D721Med (cell line): ENCODE results near the gene MYH7B.

Experiments used
- DNase-seq: peaks from one replicate; pipeline ENCODE4 v3.0.0; 2011; ENCODE audit warnings: low spot score; ENCODE audit not compliant: insufficient read length
- FAIRE-seq: peaks from 2 replicates; lab custom pipeline; 2011; peaks lifted over from hg19 to GRCh38; lab: Jason Lieb, UNC
- TF ChIP-seq, protein P1 (sequence below): IDR thresholded peaks from 2 replicates; pipeline ENCODE4 v1.5.1; 2012; ENCODE audit warnings: mild to moderate bottlenecking, control low read depth; ENCODE audit not compliant: insufficient read depth; ENCODE audit errors: missing control alignments

Gene MYH7B

GRCh38 chr20:34952671-34953070 is 3.0 kb upstream of the MYH7B start:
- TF ChIP-seq, protein P1, sequence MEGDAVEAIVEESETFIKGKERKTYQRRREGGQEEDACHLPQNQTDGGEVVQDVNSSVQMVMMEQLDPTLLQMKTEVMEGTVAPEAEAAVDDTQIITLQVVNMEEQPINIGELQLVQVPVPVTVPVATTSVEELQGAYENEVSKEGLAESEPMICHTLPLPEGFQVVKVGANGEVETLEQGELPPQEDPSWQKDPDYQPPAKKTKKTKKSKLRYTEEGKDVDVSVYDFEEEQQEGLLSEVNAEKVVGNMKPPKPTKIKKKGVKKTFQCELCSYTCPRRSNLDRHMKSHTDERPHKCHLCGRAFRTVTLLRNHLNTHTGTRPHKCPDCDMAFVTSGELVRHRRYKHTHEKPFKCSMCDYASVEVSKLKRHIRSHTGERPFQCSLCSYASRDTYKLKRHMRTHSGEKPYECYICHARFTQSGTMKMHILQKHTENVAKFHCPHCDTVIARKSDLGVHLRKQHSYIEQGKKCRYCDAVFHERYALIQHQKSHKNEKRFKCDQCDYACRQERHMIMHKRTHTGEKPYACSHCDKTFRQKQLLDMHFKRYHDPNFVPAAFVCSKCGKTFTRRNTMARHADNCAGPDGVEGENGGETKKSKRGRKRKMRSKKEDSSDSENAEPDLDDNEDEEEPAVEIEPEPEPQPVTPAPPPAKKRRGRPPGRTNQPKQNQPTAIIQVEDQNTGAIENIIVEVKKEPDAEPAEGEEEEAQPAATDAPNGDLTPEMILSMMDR = no peak
- FAIRE-seq (no peak), DNase-seq (no peak)

- FAIRE-seq = no peak
- TF ChIP-seq, protein P1 = no peak
- DNase-seq = no peak
Observed at GRCh38 chr20:34953960-34954359, 1.7 kb upstream of the MYH7B start.

GRCh38 chr20:34954904-34955230 is 801 bp upstream of the MYH7B start:
- no peak for FAIRE-seq
- TF ChIP-seq, protein P1 = no peak
- DNase-seq = no peak

DNA sequence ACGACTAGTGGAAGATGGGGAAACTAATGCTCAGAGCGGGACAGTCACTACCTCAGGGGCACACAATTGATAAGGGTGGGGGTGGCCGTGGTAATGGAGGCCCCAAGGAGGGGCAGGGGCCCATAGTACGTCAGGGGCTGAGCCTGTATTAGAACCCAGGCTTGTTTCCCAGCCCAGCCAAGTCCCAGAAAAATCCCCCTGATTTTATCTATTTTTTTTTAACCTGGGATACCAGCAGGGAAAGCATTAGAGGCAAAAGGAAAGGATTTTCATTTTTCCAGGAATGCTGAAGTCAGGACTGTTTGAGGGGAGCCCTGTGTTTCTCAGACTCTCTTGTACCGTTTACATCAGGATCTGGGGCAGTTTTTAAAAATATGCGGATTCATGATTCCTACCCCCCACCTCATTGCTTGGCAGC is 382 bp downstream of the MYH7B start:
- FAIRE-seq (no peak), DNase-seq (no peak)
- TF ChIP-seq, protein P1 = no peak

DNA sequence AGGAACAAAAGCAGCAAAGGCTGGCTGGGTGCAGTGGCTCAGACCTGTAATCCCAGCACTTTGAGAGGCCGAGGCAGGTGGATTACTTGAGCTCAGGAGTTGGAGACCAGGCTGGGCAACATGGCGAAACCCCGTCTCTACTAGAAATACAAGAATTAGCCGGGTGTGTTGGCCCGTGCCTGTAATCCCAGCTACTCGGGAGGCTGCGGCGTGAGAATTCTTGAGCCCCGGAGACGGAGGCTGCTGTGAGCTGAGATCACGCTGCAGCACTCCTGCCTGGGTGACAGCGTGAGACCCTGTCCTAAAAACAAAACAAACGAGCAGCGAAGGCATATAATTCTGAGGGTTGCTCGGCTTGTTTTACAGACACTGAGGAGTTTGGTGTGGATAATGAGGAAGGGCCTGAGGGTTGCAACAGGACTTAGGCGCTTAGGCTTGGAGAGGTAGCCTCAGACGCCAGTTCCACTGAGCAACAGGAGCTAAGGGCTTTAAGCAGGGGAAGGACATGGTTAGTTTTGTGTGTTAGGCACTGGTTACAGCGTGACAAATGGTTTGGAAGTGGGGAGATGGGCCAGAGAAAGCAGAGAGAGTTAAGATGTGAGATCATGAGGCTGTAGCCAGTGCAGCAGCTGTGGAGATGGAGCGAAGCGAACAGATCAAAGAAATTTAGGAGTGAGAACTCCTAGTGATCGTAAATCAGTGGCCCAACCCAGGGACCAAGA is 1.2 kb downstream of the MYH7B start:
- TF ChIP-seq, protein P1 = no peak
- FAIRE-seq = no peak

GRCh38 chr20:34964486-34964885 is 8.8 kb downstream of the MYH7B start:
- FAIRE-seq (no peak), DNase-seq (no peak)
- TF ChIP-seq, protein P1 = no peak

More for the DNA sequence above, 1.2 kb downstream of the MYH7B start:
- no peak for DNase-seq

DNA sequence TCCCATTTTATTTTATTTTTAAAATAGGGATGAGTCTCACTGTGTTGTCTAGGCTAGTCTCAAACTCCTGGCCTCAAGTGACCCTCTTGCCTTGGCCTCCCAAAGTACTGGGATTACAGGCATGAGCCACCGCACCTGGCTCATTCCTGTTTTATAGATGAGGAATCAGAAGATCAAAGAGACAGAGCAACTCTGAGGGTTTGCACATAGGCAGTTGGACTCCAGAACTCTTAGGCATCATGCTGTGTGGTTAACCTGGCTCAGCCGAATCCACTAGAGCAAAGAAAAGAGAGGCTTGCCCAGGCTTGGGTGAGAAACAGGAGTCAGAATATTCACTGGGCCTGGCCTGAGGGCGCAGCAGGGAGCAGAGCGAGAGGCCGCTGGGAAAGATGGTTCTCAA is 9.4 kb downstream of the MYH7B start:
- TF ChIP-seq, protein P1 = no peak

More for the DNA sequence above, 9.4 kb downstream of the MYH7B start:
- DNase-seq = no peak
- no peak for FAIRE-seq
